HG02623 (cell line): ENCODE data around the gene C1orf94.

ENCODE experiments used
- ATAC-seq: cut with Tn5 transposase; IDR thresholded peaks from one replicate; pipeline ENCODE4 v1.9.1; 2021; ENCODE audit warnings: moderate library complexity; ENCODE audit not compliant: unreplicated experiment

C1orf94 gene, protein sequence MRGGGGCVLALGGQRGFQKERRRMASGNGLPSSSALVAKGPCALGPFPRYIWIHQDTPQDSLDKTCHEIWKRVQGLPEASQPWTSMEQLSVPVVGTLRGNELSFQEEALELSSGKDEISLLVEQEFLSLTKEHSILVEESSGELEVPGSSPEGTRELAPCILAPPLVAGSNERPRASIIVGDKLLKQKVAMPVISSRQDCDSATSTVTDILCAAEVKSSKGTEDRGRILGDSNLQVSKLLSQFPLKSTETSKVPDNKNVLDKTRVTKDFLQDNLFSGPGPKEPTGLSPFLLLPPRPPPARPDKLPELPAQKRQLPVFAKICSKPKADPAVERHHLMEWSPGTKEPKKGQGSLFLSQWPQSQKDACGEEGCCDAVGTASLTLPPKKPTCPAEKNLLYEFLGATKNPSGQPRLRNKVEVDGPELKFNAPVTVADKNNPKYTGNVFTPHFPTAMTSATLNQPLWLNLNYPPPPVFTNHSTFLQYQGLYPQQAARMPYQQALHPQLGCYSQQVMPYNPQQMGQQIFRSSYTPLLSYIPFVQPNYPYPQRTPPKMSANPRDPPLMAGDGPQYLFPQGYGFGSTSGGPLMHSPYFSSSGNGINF

DNA sequence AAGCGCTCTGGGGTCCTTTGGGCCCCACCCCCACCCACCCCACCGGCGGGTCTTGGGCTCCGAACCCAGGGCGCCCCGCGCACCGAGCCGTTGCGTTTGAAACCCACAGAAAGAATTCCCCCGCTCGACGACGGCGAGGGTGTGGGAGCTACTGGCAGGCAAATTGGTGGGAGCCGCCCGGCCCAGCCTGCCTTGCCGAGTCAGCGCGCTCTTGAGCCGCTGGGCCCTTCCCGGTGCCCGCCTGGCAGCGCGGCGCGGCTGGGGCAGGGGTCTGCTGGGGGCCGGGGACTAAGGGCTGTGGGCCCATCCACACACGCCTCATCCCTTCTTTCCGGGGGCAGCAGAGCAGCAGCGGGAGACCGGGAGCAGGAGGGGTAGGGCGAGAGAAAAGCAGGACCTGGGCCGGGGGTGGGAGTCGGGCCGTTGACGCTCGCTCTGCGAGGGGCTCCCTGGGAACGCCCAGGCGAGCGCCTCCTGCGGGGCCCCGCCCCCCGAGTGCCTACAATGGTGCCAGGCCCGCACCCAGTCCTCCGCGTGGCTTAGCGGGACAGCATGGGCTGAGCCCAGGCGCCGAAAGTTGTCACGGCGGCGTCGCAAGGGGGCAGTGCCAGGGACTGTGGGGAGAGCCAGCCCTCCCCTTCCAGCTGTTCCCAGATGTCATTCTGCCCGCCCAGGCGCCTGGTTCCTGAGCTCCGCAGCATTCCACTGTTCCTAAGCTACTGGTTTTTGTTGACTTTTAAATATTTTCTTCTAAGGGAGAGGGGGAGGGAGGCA, at the start of gene C1orf94:
C1orf94 (plus strand) TSS at position 78 of the 774 bp plus-strand sequence. CDS start 883 bp downstream, outside the sequence.
- no peak for ATAC-seq

DNA sequence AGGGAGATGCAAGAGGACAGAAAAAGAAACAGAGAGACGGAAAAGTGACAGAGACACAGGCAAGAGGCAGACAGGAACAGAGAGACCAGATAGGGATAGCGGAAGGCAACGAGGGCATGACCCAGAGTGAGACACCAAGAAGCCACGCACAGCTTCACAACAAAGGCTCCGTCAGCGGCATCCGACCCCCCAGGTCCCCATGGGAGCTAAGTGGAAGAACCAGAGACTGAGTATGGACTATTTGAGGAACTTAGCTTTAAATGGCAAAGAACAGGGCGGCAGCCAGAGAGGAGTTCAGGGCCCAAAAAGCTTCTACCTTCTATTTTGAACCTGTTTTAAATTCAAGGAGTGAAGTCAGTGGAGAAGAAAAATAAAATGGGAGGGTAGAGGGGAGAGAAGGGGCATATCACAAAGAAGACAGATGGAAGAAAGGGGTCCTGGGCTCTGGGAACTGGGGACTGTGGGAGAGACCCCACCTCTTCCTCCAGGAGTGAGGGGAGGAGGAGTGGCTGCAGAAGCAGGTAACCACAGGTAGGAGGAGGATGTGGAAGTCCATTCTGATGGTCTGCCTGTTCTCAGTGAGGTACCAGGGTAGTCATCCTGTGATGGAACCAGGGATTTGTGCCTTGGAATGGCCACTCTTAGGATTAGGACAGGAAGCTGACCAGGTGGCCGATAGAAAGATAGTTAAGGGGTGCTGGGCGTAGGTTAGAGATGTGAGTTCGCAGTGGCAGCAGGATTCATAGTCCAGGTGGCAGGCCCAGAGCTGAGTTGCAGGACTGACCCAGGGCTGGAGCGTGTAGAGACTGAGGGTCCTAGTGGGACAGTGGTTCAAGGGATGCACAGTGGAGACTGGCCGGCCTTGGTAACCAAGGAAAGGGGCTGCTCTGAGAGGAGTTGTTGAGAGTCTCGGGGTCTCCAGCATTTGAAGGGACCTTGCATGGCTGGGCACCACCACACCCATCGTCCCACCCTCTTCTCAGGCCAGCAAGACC, 49.4 kb upstream of the C1orf94 start:
- ATAC-seq = no peak

DNA sequence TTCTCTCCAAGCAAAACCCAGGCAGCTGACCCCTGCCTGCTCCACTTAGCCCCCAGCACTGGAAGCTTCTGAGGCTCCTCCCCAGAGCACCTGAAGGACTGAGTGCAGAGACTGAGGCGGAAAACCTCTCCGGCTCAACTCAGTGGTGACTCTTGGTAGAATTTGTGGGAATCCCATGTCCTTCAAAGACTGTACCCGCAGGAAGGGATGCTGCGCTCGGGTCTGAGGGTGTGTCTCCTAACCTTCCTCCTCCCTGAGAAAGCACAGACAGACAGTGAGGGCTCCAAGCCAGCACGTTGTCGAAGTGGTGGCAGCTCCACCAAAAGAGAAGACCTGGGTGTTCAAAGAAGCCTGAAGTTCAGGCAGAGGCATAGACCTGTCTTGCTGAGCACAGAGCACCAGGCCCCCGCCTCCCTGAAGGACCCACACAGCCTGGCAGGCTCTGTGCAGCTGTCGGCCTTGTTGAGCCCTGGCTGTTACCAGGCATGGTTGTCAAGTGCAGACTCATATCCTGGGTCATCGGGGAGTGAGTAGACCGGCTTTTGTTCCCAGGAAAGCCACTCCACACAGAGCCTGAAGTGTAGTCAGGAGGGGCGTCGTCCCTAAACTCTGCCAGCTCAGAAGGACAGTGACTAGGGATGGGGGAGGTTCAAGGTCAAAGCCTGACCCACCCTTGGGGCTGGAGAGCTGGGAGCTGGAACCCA, 48.4 kb upstream of the C1orf94 start:
- ATAC-seq = no peak

DNA sequence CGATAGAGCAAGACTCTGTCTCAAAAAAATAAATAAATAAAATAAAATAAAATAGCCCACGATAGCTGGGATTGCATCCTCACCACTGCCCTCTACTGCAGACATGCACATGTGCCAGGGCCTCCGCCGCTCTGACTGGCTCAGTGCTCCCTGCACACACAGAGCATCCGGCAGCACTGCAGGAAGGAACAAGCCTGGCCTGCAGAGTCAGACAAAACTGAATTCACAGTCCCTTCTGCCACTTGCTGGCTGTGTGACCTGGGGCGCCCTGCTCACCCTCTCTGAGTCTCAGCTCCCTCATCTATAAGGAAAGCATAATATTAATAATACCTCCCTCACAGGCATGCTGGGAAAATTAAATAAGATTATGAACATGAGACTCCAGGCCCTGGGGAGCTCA, 47.1 kb upstream of the C1orf94 start:
- no peak for ATAC-seq

DNA sequence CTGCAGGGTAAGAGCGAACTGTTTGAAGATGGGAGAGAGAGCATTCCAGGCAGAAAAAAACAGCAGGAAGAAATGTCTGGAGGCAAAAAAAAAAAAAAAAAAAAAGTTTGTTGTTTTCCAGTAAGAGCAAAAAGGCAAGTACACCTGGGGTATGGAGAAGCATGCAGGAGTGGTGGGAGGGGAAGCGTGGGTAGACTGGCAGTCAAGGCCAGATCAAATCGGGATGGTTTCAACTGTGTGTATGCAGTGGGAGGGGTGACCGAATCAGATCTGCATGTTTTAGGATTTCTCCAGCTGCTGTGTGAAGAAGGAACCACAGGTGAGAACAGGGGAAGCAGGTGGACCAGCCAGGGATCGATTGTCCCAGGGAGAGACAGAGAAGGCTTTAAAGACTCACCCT, 46.4 kb upstream of the C1orf94 start:
- no peak for ATAC-seq

DNA sequence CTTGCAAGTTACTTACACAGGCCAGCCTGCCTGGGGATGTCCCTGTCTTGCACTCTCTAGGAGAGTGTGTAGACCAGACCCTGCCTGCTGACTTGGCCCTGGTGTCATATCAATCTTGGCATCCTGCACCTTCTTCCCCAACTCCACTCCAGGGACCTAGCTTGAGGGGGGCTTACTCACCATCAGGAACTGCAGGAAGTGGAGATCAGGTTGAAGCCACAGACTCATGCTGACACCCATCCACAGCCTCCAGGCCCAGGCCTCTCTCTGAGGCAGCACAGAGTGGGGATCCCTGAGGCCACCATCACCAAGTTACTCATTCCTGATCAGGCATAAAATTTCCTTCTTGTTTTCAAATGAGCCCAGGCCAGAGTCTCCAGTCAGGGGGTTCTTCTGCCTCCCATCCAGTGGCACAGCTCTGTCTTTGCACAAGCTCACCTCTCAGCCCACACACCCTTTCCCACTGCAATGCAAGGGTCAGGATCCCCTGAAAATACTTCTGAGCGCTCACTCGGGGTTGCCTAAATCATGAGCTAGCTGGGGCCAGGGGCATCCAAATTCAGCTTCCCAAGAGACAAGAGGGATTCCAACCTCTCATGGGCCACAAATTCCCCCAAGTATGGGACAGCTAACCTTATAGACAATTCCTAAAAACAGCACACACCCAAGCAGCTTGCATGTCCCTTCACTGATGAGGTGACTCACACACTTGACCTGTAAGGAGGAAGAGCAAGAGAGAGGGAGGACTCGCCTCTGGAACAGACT, 45.1 kb upstream of the C1orf94 start:
- no peak for ATAC-seq

DNA sequence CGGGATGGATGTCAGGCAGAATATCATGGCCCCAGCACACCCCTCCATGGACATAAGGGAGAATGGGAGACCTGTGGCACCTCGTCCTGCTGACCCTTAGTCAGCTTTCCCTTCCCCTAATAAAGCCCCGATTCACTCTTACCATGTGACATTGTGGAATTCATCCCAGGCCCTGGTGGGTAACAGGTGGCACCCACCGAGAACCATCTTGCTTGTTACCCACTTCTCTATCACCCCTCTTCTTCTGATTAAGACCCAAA, 44.6 kb upstream of the C1orf94 start:
- ATAC-seq = no peak

DNA sequence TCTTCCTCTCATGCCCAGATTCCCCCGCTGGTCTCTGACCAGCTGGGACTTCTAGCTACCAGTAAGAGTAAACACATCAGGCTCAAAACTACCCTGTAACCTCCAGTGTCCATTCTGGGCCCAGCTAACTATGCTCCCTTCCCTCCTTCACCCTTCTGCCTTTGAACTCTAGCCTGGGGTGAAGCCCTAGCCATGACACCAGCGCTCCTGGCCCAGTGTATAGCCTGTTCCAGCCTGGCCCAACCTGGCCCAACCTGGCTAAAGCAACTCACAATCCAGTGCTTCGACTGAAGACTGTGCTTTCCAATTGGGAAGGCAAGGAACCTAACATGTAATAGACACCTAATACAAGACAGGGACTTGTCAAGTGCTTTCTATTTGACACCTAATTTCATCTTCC, 39.3 kb upstream of the C1orf94 start:
- no peak for ATAC-seq

DNA sequence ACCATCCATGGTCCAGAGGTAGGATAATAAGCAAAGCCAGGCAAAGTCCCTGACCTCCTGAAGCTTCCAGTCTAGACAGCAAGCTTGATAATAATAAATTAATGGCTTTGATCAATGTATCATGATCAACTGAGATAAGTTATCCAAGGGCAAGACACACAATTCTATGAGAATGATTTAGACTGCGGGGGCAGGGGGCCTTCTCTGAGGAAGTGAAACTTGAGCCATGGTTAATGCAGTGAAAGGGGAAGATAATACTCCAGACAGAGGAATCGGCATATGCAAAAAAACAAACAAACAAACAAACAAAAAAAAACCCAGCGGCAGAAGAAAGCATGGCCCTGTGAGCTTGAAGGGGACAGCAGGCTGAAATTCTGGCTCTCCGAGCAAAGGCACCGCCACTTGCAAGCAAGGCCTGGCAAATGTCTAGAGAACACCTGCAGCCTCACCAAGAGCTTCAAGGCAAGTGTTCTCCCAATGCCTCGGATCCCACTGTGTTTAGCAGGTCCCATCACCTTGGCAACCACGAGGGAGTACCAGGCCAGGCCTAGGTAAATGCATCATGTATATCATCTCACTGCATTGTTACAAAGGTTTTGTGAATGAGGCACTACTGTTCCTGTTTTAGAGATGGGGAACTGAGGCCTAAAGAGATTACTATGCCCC, 36.6 kb upstream of the C1orf94 start:
- ATAC-seq = no peak

DNA sequence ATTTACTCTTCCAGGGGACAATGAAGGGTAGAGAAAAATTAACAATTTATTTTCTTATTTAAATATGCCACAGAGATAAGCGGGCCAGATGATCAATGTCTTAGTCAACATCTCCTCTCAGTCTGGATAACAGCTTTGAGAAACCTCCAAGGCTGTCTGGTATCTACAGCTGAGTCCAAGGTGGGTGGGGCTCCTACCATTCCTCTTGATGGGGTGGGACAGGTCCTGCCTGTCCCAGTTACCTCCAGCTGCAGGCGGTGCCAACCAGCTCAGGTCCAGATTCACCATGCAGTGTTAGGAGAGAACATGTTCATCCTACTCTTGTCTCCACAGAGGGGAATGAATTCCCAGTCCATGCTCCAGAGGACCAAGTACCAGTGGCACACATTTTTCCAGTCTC, 32.7 kb upstream of the C1orf94 start:
- ATAC-seq = no peak

DNA sequence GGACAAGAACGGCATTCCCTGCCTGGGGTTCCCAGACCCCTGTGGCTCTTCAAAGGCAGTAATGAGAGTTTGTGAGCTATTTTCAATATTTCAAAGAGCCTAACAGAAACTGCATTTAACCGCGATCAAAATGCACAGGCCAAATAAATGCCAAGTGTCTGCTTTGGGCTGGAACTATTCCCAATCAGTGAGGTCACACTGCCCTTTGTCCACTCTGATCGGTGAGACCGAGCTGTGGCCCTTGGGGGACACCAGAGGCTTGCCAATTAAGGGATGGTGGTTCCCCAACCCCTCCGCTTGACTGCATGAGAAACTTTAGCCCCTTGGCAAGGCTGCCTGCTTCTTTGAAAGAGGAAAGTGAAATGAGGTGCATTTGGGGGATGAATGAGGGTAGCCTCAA, 31.9 kb upstream of the C1orf94 start:
- no peak for ATAC-seq

DNA sequence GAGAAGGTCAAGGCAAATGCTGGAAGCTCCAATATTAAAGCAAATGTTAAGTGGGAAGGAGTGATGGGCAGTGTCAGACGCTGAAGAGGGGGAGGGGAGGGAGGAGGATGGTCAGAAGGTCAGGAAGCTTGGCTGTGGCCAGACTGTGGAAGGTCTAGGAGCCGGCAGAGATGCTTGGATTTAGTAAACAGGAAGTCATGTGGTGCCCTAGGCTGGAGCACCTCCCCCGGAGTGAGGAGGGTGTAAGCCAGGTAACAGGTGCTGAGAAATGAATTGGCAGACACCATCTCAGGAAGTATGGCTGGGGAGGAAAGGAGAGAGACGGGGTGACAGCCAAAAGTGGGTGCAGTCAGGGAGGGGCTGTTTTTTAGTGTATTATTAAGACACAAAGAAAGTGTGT, 29.4 kb upstream of the C1orf94 start:
- no peak for ATAC-seq

DNA sequence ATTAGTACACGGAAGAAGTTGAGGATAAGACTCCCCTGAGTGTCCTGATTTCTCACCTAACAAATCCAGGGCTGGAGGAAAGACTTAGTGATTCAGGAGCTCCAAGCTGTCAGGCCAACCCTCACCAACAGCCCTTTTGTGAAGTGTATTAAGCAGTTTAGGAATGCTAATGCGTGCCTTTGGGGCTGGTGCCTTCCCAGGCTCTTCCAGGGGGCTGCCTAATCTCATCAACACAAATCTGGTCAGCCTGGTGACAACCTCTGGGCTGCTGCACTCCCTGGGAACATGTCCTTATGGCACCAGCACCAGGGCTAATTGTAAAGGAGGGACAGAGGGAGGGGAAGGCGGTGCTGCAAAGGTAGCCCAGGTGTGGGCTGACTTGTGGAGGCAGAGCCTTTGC, 27.2 kb upstream of the C1orf94 start:
- ATAC-seq = no peak

DNA sequence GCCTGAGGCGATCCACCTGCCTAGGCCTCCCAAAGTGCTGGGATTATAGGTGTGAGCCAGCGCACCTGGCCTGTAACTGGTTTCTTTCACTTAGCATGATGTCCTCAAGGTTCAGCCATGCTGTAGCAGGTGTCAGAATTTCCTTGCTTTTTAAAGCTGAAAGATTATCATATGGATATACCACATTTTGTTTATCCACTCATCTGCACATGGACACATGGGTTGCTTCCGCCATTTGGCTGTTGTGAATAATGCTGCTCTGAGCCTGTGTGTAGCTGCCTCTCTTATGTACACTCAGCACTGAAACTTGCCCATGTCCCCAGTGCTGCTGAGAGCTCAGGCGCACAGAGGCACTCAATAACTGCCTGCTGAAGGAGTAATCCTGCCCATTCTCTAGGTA, 23.5 kb upstream of the C1orf94 start:
- no peak for ATAC-seq

DNA sequence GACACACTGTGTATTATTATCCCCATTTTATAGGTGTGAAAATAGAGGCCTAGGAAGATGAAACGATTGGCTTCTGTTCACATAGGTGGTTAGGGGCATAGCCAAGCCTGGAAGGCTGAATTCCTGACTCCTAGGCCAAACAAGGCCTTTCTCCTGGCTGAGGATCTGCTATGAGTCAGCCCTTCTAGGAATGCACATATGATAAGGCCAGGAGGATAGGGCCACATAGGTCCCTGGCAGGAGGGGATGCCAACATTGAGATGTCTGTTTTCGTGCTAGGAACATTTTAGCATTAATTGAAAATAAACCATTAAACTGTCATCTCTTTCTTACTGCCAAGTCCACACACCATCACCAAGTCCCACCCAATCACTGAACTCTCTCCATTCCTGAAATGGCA, 20.8 kb upstream of the C1orf94 start:
- no peak for ATAC-seq

DNA sequence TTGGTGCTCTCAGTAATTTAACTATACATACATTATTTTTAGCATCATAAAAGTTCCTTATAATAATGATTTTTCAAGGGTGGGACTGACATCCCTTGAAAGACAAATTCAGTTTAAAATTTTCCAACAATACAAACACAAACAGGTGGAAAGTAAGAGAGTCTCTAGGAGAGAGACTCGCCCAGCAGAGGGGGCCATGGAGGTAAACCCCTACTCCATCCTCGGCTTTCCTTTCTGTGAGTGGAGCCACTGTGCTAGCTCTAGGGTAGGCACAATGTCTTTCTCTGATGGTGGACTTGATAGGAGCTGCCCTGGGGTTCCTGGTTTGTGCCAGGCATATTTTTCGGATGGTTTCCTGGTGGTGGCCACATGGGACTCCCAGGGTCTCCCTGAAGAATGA, 20.0 kb upstream of the C1orf94 start:
- no peak for ATAC-seq

DNA sequence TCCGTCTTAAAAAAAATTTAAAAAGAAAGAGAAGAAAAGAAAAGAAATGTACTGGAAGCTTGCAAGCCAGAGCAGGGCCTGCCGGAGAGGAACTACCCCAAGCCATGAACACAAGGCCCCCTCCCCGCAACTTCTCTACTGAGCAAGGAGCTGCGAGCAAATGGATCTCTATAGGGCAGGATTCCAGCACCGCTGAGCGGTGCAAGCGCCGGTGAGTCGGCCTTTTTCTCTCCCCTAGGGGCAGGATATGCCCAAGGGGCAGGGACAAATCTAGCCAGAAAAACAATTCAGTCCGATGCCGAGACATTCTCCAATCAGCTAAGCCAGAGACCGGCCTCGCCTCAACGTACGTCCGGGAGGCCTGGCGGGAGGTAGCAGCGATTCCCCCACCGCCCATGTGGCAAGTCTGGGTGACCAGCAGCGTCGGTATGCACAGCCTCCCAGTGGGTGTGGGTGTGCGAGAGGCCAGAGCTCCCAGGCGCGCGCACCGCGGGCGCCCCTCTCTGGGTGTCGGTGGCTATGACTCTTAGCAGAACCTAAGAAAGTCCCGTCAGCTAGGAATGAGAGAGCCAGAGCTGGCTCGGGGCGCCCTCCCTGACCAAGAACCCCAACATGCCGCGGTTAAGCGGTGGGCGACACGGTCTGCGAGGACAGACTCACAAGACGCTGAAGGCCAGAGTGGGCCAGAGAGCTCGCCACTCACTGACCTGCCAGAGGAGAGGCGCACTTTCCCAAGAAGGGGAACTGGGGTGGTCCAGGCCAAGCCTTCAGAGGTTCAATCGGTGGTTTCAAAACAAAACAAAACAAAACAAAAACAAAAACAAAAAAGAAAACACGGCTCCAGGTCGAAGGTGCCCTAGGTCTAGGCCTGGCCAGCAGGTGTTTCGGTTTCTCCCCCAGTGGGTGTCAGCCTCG, 13.6 kb upstream of the C1orf94 start:
- peak; percentile 57 for ATAC-seq
